ENCODE data around the gene PIAS1. TPM values are rescaled to one million over a fixed set of nuclear protein-coding genes. Genes with fewer than 3 reads are reported as not detected.
"Not testable (repeated sequence)": the region's sequence is repeated elsewhere in the genome, so short reads cannot be mapped to it uniquely, and the experiment has no call there.

Gene PIAS1
- total RNA-seq, 1 donor from 2014 or later = 67.8 TPM

- peaks cover 1% of the 10 kb centered on the region for H3K36me3 Mint-ChIP-seq (ENCODE audit: low read depth, unreplicated experiment)
- H3K27ac Mint-ChIP-seq (ENCODE audit: unreplicated experiment) = no peak overlapping the region
- no peak overlapping the region for H3K4me3 Mint-ChIP-seq (ENCODE audit: unreplicated experiment)
- H3K27me3 Mint-ChIP-seq (ENCODE audit: unreplicated experiment) = peaks cover 7% of the 10 kb centered on the region
- DNase-seq (ENCODE audit: low spot score) = no peak
- TF ChIP-seq CTCF (IDR thresholded peaks at IDR 0.05; ENCODE audit: unreplicated experiment) = no peak
- peaks cover 41% of the 10 kb centered on the region for H3K4me1 Mint-ChIP-seq (ENCODE audit: unreplicated experiment)
- no peaks in the 10 kb centered on the region for H3K9me3 Mint-ChIP-seq (ENCODE audit: unreplicated experiment)
Observed at GRCh38 chr15:68209735-68210408, 155.8 kb downstream of the PIAS1 start.

- DNase-seq (ENCODE audit: low spot score) = no peak
- Mint-ChIP-seq H3K4me1 (ENCODE audit: unreplicated experiment) (peaks cover 40% of the 10 kb centered on the region), H3K9me3 (ENCODE audit: unreplicated experiment) (no peaks in the 10 kb centered on the region), H3K36me3 (ENCODE audit: low read depth, unreplicated experiment) (no peaks in the 10 kb centered on the region), H3K27me3 (ENCODE audit: unreplicated experiment) (peaks cover 9% of the 10 kb centered on the region), H3K27ac (ENCODE audit: unreplicated experiment) (no peak overlapping the region), H3K4me3 (ENCODE audit: unreplicated experiment) (no peak overlapping the region)
- TF ChIP-seq CTCF (IDR thresholded peaks at IDR 0.05; ENCODE audit: unreplicated experiment) = no peak
Observed at GRCh38 chr15:68210409-68210756, 156.3 kb downstream of the PIAS1 start.

GRCh38 chr15:68210821-68211655 lies 156.9 kb downstream of the PIAS1 start:
- peak; percentile 80 for TF ChIP-seq CTCF (IDR thresholded peaks at IDR 0.05; ENCODE audit: unreplicated experiment)
- Mint-ChIP-seq H3K4me1 (ENCODE audit: unreplicated experiment) (peaks cover 33% of the 10 kb centered on the region), H3K9me3 (ENCODE audit: unreplicated experiment) (no peaks in the 10 kb centered on the region), H3K27me3 (ENCODE audit: unreplicated experiment) (peaks cover 9% of the 10 kb centered on the region), H3K36me3 (ENCODE audit: low read depth, unreplicated experiment) (no peaks in the 10 kb centered on the region), H3K4me3 (ENCODE audit: unreplicated experiment) (no peak overlapping the region), H3K27ac (ENCODE audit: unreplicated experiment) (no peak overlapping the region)
- peak; percentile 85 for DNase-seq (ENCODE audit: low spot score)

- H3K4me3 Mint-ChIP-seq (ENCODE audit: unreplicated experiment) = no peak overlapping the region
- no peak for DNase-seq (ENCODE audit: low spot score)
- no peaks in the 10 kb centered on the region for H3K36me3 Mint-ChIP-seq (ENCODE audit: low read depth, unreplicated experiment)
- no peaks in the 10 kb centered on the region for H3K9me3 Mint-ChIP-seq (ENCODE audit: unreplicated experiment)
- peaks cover 28% of the 10 kb centered on the region for H3K4me1 Mint-ChIP-seq (ENCODE audit: unreplicated experiment)
- no peak overlapping the region for H3K27ac Mint-ChIP-seq (ENCODE audit: unreplicated experiment)
- no peak for TF ChIP-seq CTCF (IDR thresholded peaks at IDR 0.05; ENCODE audit: unreplicated experiment)
- H3K27me3 Mint-ChIP-seq (ENCODE audit: unreplicated experiment) = peaks cover 5% of the 10 kb centered on the region
Observed at GRCh38 chr15:68211656-68212320, 157.7 kb downstream of the PIAS1 start.

- DNase-seq (ENCODE audit: low spot score); H3K27me3 Mint-ChIP-seq (ENCODE audit: unreplicated experiment); H3K4me3 Mint-ChIP-seq (ENCODE audit: unreplicated experiment); H3K27ac Mint-ChIP-seq (ENCODE audit: unreplicated experiment); H3K36me3 Mint-ChIP-seq (ENCODE audit: low read depth, unreplicated experiment); H3K9me3 Mint-ChIP-seq (ENCODE audit: unreplicated experiment): not testable (repeated sequence)
- H3K4me1 Mint-ChIP-seq (ENCODE audit: unreplicated experiment) = peaks cover 17% of the 10 kb centered on the region
Observed at GRCh38 chr15:68213491-68213845, 159.4 kb downstream of the PIAS1 start.
